Esophagus muscularis mucosa (tissue), 3 donors: ENCODE data around the gene FA2H.

Experiments
- EP300 ChIP-seq: sonication (generic); formaldehyde crosslinking; IDR thresholded peaks from one replicate; pipeline ENCODE4 v1.6.1; 2017; ENCODE audit warnings: antibody characterized with exemption
- TF ChIP-seq, protein P1 (sequence below), 3 experiments: fragments of 200-600 bp in 2 of 3; fragments of 450-650 bp in 1 of 3; sonication (generic) in 2 of 3; IDR thresholded peaks; one replicate each; pipeline ENCODE4 v1.5.1; 2017 to 2019; ENCODE audit warnings: antibody characterized with exemption in 3 of 3, mild to moderate bottlenecking in 2 of 3, moderate library complexity in 1 of 3

GRCh38 chr16:74727903-74728302, 46.7 kb downstream of the FA2H start:
- TF ChIP-seq, protein P1, sequence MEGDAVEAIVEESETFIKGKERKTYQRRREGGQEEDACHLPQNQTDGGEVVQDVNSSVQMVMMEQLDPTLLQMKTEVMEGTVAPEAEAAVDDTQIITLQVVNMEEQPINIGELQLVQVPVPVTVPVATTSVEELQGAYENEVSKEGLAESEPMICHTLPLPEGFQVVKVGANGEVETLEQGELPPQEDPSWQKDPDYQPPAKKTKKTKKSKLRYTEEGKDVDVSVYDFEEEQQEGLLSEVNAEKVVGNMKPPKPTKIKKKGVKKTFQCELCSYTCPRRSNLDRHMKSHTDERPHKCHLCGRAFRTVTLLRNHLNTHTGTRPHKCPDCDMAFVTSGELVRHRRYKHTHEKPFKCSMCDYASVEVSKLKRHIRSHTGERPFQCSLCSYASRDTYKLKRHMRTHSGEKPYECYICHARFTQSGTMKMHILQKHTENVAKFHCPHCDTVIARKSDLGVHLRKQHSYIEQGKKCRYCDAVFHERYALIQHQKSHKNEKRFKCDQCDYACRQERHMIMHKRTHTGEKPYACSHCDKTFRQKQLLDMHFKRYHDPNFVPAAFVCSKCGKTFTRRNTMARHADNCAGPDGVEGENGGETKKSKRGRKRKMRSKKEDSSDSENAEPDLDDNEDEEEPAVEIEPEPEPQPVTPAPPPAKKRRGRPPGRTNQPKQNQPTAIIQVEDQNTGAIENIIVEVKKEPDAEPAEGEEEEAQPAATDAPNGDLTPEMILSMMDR (IDR thresholded peaks at IDR 0.05) = no peak
- no peak for TF ChIP-seq EP300
